CD4-positive, alpha-beta T cell treated with Interleukin-6 for 4 hours (primary cell): ENCODE measurements around the gene SHROOM3.

Source experiments
- DNase-seq: peaks from one replicate; pipeline ENCODE4 v3.0.0-alpha.2; 2020; ENCODE audit warnings: mixed read lengths

The SHROOM3 gene

GRCh38 chr4:76756416-76756815, 321.4 kb downstream of the SHROOM3 start:
- DNase-seq: no peak

GRCh38 chr4:76757418-76757939, 322.4 kb downstream of the SHROOM3 start:
- no peak for DNase-seq

- DNase-seq: no peak
Observed at GRCh38 chr4:76758290-76758882, 323.4 kb downstream of the SHROOM3 start.

GRCh38 chr4:76758996-76759395, 324.0 kb downstream of the SHROOM3 start:
- no peak for DNase-seq

GRCh38 chr4:76760193-76760592, 325.2 kb downstream of the SHROOM3 start:
- DNase-seq: no peak

GRCh38 chr4:76762137-76763130, 327.4 kb downstream of the SHROOM3 start:
- DNase-seq: no peak

DNA sequence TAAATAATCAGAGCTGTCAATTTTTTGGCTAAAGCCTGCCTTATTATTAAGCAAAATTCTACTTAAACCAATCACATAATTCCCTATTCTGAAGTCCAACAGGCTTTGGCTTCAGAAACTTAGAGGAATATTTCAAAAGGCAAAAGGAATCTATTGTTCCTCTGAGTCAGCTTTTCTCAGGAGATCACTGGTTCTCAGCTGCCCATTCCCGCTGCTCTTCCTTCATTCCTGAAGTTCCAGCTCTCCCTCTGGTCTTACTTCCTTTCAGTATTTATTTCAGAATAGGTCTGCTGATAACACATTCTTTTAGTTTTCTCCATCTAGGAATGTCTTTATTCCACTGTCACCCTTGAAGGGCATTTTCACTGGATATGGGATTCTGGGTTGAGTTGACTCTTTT, 329.2 kb downstream of the SHROOM3 start:
- DNase-seq: no peak

- no peak for DNase-seq
Observed at GRCh38 chr4:76765473-76766183, 330.6 kb downstream of the SHROOM3 start.

DNA sequence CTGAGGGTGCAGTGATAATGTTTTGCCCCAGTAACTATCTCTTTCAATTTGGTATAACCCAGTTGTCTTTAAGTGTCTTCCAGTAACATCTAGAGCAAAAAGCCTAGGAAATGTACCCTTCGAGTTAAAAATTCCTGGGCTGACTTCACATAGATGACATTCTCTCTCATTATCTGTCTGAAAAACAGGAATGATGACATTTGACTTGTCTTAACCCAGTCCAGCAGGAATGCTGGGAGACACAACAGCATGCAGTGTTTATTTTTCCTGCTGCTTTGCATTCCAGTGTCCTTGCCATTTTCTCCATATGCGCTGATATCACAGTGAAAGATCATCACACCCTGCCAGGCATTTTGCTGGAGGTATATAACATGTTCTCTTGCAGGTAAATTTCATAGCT, 333.0 kb downstream of the SHROOM3 start:
- no peak for DNase-seq

GRCh38 chr4:76772498-76773106, 337.6 kb downstream of the SHROOM3 start:
- DNase-seq: no peak

GRCh38 chr4:76773766-76774165, 338.7 kb downstream of the SHROOM3 start:
- DNase-seq: no peak

GRCh38 chr4:76779740-76780459, 344.9 kb downstream of the SHROOM3 start:
- no peak for DNase-seq

DNA sequence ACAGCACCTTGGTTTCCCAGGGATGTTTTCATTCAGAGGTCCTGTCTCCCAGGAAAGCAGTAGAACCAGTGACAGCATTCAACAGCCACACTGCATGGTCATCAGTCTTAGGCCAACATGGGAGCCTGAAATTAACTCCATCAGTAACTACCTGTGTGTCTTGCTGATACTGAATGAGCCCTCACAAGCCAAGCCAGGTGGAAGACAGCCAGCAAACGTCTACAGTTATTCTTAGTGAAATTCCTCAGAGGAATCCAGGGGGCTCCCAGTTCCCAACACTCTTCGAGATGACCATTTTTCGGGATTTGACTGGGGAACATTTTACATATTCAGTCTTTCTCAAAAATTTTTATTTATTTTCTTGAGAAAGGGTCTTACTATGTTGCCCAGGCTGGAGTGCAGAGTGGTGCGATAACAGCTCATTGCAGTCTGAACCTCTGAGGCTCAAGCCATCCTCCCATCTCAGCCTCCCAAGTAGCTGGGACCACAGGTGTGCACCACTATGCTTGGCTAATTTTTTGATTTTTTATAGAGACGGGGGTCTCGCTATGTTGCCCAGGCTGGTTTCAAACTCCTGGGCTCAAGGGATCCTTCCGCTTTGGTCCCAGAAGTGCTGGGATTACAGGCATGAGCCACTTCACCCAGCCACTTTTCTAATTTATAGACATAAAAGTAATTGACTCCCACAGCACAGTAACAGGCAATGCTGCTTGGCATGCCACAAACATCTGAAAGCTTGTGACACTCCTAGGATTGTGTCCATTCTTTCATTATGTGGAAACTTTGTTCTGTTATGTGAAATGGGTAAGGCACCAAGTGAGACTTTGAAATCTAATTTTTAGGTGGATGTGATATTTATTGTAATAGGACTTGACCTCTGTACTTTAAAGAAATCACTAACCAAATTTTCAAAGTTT, 346.0 kb downstream of the SHROOM3 start:
- no peak for DNase-seq

- no peak for DNase-seq
Observed at GRCh38 chr4:76781698-76782595, 346.9 kb downstream of the SHROOM3 start.

GRCh38 chr4:76782837-76783236, 347.8 kb downstream of the SHROOM3 start:
- DNase-seq: no peak

DNA sequence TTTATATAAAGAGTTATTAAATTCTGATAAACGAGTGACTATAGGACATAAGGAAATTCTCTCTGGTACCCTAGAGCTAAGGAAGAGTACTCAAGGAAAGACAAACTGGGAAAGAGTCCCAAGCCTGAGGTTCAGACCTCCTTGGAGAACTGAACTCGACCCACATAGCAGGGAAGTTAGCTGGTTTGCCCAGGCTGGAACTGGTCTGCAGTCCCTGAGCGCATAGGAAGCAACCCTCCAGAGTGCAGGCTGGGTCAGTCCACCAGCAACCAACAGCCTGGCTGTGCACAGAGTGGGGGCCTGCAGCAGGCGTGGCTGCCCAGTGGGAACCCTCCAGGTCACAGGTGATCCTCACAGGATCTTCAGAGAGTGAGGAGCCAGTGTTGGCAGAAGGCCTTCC, 348.8 kb downstream of the SHROOM3 start:
- no peak for DNase-seq

DNA sequence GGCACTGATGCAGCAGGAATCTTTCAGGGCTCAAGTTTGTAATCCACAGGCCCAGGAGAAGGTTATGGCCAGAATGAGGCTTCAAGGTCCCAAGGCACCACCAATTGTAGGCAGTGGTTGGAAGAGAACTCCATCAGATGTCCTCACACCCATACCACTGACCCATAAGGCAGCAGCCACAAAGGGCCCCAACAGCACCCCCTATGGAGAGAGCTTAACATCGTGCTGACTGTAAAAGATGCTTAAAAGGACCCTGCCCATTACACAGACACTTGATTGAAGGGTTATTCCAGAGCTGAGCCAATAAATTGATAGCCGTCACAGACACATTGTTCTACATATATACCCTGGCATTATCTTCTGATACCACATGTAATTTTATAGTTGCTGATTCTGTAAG, 349.2 kb downstream of the SHROOM3 start:
- no peak for DNase-seq

DNA sequence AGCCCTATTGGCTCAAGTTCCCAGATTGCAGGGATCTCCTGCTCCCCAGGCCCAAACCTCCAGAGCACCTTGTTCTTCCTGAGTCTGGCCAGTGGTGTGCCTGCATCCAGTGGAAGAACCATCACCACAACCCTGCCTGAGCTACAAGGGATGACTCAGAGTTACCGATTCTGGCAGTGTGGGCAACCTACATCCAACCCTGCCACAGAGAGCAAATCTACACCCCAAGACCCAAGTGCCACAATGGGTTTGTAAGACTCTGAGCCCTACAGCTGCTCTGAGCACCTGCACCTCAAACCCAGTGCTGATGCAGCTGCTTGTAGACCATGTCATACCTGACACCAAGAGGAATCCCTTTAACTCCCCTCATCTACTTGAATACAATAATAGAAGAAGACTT, 352.9 kb downstream of the SHROOM3 start:
- DNase-seq: no peak

DNA sequence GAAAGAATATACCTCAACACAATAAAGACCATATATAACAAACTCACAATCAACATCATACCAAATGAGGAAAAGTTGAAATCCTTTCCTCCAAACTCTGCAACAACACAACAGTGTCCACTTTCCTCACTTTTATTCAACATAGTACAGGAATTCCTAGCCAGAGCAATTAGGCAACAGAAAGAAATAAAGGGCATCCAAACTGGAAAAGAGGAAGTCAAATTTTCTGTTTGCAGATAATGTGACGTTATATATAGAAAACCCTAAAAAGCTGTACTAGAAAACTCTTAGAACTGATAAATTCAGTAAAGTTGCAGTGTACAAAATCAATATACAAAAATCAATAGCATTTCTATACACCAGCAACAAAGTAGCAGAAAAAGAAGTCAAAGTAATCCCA, 355.3 kb downstream of the SHROOM3 start:
- DNase-seq: no peak

DNA sequence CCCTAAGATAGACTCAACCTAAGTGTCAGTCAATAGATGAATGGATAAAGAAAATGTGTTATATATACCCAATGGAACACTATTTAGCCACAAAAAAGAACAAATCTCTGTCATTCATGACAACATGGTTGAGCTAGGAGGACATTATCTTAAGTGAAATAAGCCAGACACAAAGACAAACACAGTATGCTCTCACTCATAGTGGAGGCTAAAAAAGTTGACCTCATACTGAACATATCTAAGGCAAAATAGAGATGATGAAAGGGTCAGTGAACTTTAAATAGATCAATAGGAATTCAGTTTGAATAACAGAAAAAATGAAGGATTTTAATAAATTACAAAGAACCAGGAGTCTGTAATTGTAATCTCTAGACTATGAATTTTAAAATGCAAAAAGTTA, 356.4 kb downstream of the SHROOM3 start:
- DNase-seq: no peak
